Calu3 (cell line): Measurements from ENCODE around the gene RBM34. TPM values are rescaled to one million over a fixed set of nuclear protein-coding genes. Genes with fewer than 3 reads are reported as not detected.

Experiments
- microRNA-seq: library from miRNA; unstranded; fragments of <30 nt; microRNA quantifications from one replicate; pipeline ENCODE4 v1.2.0, GENCODE V29; 2022
- total RNA-seq: library from RNA; stranded (reverse); gene quantifications from 2 replicates; pipeline ENCODE4 v1.2.3, GENCODE V29; 2022

Gene RBM34
- total RNA-seq, 1 experiment from 2014 or later: 79.8 TPM

Small RNA genes lying within 50 kb of the gene (microRNA-seq; reads per million reads assigned to microRNA genes)
- 2.1 reads per million for gene MIR4753

Other genes starting within 250 kb of the RBM34 start
- 120 and 151 TPM in 2 replicates for gene TOMM20, start 32.4 kb downstream of the RBM34 start, total RNA-seq
- gene ARID4B, start 166.9 kb upstream of the RBM34 start, total RNA-seq: 46.3 and 56.6 TPM in 2 replicates
- gene GGPS1, start 167.3 kb upstream of the RBM34 start, total RNA-seq: 40.5 and 45.6 TPM in 2 replicates
- gene TBCE, start 206.2 kb upstream of the RBM34 start, total RNA-seq: 19.0 and 31.3 TPM in 2 replicates